HG03521 (cell line): ENCODE measurements around the gene CCK.

Experiments used
- ATAC-seq: cut with Tn5 transposase; IDR thresholded peaks from one replicate; pipeline ENCODE4 v1.9.1; 2021; ENCODE audit warnings: mild to moderate bottlenecking, moderate library complexity; ENCODE audit not compliant: unreplicated experiment

CCK gene

DNA sequence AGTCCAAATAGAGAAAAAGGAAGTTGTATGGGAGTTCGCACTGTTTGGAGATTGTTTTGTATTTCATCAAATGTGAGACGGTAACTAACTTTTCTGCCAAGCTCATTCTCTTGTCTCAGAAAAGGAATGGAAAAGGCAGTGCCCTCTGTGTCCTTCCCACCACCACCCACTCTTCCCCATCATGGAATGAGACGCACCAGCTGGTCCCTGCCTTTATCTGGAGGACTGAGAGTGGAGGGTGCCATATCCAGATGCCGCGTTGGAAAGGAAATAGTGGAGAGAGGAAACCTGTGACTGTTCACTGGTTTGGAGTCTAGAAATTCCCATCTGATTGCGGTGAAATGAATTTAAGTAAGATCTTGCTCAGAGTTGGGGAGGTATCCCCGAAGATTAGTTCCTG is 3.7 kb upstream of the CCK start:
- no peak for ATAC-seq

DNA sequence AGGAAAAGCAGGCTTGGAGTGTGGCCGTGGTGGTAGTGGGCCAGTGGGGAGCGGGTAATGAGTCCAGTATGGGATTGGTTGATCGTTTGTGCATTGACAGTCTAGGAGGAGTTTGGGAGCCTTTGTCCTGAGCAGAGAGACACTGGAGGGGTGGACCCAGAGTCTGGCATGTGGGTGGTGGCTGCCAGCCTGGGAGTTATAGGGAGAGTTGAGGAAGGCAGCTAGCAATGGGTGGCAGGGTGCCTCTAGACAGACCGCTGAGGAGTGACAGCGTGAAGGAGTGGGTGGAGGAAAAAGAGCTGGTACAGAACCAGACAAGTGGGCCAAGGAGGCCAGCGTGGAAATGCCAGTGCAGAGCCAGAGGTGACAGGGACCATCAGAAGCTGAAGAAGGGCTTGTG is 1.9 kb upstream of the CCK start:
- no peak for ATAC-seq

DNA sequence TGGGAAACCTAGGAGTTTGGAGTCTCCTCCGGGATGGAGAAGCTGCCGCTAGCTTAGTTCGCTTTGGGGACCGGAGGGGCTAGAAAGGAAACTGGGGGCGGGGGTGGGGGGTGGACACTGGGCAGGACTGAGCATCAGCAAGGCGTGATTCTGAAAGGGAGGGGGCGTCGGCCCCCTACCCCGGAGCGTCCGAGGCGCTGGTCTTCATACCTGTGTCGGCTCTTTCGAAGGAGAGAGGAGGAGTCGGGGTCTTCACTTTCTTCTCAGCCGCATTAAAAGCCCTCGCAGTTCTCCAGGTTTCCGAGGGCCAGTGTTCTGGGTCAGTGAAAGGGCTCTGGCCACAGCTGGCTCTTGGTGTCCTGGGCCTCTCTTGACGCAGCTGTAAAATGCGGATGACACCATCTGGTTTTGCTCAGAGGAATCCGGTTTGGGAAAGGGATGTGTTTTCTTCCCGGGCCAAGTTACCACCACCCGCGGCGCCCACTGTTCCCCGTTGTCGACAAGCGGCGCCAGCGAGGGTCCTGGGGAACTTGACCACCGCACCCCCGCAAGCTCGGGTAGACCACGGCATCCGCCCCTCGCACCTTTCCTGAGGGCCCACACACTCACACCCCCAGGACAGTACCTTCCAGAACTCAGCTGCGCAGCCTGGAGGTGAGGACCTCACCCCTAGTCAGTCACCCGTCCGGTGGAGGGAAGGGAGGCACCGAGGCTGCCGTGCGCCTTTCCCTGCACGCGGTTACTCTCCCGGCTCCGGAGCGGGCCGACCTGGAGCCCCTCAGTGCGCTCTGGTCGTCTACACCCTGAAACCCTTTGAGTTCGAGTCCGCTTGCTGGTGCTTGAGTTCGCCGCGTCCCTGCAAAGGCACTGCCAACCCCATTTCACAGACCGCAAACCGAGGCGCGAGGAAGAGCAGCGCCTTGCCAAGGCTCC is 660 bp downstream of the CCK start:
- no peak for ATAC-seq

DNA sequence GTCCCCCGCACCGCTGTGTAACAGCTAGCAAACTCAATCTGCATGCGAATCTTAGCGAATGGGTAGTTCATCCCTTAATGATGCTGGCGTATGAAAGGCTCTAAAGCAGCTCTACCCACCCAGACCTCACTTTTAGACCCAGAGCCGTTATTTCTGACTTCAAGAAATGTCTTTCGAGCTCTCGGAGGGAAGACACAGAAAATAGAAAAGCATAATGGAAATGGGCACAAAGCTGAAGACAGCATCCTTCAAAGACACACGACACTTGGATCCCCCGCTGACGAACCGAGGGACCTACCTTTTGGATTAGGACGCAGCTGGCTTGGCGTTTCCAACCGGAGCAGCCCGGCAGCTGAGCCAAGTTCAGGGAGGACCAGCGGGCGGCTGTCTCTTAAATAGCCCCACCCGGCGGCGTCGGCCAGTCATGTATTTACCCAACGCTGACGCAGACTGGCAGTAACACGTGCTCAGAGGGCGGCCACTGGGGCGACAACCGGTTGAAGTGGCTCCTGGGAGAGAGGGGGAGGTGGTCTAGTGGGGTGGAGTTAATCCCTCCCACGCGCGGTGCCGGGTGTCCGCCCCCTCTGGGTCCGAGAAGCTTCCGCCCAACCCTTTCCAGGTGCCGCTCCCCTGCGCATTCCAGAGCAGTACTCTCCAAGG is 1.5 kb downstream of the CCK start:
- ATAC-seq, result no peak

DNA sequence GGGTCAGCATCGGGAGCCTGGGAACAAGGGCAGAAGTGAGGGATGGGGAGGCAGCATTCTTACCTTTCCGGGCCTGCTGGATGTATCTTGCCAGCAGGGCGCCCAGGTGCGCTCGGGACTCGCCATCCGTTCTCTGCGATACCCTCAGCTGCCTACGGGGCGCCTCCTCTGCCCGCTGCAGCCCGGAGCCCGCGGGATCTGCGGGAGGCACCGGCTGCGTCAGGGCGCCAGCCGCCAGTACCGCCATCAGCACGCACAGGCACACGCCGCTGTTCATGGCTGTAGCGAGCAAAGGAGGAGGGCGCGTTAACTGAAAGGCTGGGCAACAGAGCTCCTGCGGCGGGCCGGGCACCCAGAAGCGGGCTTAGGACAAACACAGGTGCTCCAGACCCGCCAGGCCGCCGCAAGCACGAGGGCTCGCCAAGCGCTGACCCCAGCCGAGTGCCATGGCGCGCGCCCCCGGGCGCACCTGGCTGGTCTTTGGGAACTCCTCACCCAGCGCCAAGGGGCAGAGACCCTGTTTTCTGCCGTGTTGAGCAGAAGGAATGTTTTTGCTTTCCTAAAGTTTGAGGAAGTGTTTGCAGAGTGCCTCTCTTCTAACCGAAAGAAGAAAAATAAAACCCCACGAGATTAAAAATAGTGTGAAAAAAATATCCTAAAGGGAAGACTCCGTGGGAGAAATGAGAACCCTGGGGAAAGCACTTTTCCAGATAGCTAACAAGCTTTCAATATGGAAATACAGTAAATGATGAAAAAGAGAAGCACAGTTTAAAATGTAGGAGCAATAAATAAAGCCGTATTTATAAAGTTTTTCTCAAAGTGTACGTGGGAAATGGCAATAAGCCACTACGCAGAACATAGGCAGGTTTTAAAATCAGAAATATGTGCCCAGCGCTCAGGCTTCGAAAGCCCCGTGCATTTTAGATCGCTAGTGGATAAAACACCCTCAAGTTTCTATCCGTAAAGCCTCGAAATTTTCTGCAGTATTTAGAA is 2.3 kb downstream of the CCK start:
- no peak for ATAC-seq

DNA sequence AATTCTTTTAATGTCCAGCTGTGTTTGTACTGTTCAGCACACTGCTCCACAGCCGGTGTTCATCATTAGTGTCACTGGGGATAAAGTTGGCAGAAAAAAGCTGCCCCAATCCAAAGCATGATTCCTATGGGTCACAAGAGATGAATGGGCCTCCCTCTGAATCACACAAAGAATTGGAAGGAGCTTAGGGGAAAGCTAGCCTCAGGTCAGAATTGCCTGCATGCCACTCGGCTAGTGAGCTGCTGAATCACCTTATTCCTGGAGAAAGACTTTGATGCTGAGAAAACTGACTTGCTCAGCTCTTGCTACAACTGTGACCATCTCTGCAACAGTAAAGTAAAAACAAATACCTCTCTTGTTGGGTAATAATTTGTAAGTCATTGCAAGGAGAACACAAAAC is 3.5 kb downstream of the CCK start:
- no peak for ATAC-seq

DNA sequence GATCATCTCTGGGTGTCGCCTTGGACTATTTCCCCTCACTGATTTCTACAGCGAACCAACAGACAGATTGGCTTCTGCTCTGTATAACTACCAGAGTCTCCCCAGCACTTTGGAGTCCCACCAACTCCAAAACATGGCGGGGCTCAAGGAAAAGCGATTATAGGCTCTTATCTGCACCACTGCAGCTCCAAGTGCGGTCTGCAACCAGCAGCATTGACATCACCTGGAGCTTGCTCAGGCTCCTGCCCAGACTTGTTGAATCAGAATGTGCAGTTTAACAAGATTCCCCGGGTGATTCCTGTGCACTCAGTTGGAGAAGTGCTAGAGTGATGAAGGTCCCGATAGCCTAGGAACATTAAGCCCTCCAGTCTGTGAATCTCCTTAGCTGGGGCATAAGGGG is 9.0 kb downstream of the CCK start:
- no peak for ATAC-seq

DNA sequence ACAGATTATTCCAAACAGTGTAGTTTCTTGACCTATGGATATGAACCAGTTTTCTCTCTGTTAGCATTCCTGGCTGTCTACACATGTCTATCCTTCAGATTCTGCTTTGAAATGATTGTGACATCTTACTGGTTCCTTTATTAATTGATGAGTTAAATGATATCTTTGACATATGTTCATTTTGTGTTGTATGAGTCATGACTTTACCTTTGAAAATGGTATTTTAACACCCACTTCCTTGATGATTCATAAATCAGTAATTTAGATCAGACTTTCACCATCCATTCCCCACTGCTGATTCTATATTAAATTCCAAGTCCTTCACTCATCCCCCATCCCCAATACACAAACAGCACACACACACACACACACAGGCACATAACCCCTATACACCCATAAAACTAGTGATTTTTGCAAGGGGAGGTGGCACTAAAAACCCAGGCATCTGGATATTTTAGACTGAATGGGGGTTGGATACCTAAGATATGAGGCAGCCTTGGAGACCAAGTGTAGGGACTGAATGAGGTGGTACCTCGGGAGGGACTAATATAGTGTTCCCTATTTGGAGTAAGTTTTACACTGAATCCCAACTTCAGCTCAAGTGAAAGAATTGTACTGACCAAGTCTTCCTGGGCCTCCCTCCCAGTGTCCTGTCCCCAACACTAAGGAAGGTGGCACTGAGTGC is 9.7 kb downstream of the CCK start:
- ATAC-seq, result no peak

DNA sequence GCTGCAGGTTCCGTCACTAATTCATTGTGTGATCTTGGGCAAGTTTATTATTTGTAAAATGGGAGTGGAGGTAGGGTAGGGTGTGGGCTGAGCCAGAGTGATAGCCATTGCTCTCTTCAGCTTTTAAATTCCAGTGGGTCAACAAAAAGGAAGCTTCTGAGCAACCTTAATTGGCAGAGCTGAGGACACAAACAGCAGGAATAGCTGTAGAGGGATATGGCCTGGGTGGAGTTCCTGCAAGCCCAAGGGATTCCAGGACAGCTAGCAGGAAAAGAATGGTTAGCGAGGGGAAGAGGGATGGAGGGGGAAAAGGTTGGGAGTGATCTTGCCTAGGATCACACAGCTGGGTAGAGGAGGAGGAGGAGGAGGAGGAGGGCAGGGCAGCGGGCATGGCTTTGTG is 11.4 kb downstream of the CCK start:
- ATAC-seq, result no peak

DNA sequence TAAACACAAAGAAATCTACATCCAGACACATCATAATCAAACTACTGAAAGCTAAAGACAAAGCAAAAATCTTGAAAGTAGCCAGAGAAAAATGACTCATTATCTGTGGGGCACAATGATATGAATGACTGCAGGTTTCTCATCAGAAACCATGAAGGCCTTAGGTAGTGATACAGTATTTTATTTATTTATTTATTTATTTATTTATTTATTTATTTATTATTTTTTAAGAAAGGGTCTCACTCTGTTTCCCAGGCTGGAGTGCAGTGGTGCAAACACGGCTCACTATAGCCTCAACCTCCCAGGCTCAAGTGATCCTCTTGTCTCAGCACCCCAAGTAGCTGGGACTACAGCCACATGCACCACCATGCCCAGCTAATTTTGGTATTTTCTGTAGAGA is 15.2 kb downstream of the CCK start:
- ATAC-seq, result no peak

DNA sequence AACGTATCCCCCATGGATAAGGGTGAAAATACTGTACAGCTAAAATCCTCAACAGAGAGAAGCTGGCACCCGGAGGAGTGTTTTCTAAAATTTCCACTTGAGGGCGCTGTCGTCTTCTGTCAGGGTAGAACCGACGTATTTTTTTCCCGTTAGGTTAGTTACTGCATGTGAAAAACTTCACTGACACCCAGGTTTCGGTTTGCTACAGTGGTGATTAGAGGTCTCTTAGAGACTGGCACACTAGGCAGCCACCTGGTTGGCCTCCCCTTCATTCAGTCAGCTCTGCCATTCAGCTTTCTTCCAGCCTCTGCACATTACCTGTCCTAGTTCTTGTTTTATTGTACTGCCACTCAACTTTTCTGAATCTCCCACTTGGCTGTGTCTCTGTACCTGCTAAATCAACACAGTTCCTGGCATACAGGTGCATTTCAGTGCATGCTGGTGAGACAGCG is 18.4 kb downstream of the CCK start:
- ATAC-seq, result peak; percentile 56

DNA sequence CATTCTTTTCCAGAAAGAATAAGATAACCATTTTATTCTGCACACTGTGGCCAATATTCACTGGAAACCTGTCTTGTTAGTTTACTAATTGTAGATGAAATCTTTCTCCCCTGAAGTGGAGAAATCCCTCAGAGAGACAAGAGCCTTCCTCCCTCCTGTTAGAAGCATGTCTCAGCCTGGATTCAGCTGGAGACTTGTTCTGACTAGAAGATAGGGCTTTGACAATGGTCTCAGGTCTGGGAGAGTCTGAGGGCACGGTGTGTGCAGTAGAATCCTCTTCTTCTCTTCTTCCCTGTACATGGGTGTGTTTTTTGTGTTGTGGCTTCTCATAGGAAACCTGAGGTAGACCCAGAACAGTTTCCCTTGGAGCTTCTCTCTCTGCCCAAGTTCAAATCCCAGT is 19.9 kb downstream of the CCK start:
- ATAC-seq, result no peak

DNA sequence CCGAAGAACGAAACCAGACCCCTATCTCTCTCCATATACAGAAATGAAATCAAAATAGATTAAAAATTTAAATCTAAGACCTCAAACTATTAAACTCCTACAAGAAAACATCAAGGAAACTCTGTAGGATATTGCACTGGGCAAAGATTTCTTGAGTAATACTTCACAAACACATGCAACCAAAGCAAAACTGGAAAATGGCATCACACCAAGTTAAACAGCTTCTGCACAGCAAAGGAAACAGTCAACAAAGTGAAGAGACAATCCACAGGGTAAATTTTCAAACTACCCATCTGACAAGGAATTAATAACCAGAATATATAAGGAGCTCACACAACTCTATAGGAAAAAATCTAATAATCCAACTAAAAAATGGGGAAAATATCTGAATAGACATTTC is 29.4 kb downstream of the CCK start:
- ATAC-seq, result no peak

DNA sequence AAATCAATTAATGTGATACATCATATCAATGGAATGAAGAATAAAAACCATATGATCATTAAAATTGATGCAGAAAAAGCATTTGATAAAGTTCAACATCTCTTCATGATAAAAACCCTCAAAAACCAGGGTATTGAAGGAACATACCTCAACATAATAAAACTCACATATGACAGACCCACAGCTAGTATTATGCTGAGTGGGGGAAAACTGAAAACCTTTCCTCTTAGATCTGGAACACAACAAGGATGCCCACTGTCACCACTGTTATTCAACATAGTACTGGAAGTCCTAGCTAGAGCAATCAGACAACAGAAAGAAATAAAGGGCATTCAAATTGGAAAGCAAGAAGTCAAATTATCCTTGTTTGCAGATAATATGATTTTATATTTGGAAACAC is 30.5 kb downstream of the CCK start:
- no peak for ATAC-seq

DNA sequence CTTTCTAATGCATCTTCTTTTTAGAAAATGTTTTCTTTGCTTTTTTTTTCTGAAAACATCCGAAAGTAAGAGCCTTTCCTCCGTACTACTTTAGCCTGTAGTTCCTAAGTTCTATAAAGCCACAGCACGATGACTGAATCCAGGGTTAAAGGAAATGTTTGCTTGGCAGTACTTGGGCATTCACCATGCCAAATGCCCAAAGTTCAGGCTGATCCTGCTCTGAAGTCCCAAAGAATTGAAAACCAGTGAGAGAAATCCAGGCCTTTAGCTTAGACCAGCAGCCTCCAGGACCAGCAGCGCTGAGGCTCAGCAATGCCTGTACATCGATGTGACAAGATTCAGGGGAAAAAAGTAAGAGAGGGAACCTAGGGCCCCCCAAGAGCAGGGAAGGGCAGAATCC is 35.1 kb downstream of the CCK start:
- ATAC-seq, result no peak

DNA sequence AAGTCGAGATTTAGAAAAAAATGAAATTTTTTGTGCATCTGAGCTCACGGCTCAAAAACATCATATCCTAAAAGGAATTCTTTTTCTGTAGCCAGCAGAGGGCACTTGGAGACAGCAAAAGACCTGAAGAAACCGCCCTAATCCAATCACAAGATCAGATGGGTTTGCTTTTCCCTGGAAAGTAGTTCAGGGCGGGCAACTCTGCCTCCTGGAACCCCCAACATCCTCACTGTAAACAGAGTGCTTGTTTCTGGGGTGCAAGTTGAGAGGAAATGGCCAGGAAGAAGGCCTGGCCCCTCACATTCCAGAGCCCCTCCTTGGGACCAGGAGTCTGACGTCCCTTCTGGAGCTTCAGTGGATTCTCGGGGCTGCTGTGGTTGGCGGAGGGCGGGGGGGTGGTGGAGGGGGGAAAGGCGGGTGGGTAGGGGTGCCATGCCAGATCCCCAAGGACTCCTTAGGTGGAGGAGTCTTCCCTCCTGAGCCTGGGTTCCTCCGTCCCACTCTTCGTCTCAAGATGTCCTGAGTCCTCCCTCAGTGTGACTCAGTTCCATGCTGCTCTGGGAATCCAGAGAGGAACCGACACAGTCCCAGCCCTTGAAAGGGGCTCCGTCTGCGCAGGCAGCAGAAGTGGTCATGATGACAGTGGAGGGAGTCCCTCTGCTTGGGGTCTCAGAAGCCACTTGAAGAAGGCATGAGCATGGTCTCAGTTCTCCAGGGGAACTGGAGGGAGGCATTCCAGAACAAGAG is 35.9 kb downstream of the CCK start:
- no peak for ATAC-seq

DNA sequence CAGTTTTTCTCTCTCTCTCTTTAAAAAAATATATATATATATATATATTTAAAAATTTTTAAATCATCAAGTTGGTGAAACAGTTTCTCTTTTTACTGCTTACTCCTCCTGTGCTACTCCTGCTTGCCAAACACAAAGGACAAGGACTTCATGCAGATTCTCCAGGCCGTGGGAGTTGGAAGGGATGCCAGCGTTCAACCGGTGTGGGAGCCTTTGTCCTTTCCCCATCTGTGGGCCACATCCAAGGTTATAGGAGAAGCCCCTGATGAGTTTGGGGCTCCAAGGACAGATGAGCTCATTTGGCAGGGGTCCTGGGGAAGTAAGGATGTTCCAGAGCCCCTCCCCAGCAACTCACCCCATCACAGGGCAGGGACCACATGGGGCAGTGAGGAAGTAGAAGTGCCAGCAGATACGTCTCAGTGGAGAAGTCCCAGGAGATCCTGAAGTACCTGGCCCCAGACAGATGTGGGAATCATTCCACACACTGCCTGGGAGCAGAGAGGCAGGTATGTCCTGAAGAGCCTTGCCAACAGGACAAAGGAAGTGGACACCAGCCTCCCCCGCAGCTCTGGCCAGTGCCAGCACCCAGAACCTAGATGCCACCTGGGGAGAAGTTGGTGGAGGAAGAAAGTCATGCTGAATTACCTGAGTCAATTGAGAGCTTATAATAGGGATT is 36.6 kb downstream of the CCK start:
- no peak for ATAC-seq

DNA sequence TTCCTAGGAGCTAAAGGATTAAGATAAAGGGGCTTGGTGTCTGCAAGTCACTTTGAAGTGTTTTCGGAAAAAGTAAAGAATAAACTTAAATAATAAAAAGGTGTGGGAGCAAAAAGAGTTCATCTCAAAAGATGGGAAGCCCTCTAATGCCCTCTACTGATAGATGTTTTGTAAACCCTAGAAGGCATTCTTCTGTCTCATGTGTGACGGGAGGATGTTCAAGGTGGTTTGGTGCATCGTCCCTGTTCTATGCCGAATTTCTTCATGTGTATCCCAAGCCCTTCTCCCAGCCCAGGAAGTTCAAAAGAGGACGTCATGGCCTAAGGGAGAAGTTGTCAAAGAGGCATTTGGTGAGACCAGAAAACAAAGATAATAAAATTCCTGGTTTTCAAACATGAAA is 37.2 kb downstream of the CCK start:
- no peak for ATAC-seq
